Keratinocyte (primary cell): ENCODE results near the gene SPOPL. TPM values are rescaled to one million over a fixed set of nuclear protein-coding genes. Genes with fewer than 3 reads are reported as not detected.

Source experiments
- DNase-seq: peaks from one replicate; pipeline ENCODE4 v3.0.0-alpha.2; 2011; ENCODE audit warnings: low read depth, missing footprints, low spot score
- FAIRE-seq: peaks from 2 replicates; lab custom pipeline; 2011; peaks lifted over from hg19 to GRCh38; lab: Jason Lieb, UNC
- H2AFZ ChIP-seq: 2 replicates; pipeline ENCODE4 v1.6.0; 2012; ENCODE audit warnings: low read length, control low read depth, inconsistent platforms; ENCODE audit not compliant: control insufficient read depth
- H3K27ac ChIP-seq: 2 replicates; pipeline ENCODE4 v1.5.1; 2011; ENCODE audit warnings: low read length; ENCODE audit not compliant: control insufficient read depth, insufficient read depth
- H3K27me3 ChIP-seq: 3 replicates; pipeline ENCODE4 v1.6.0; 2011; ENCODE audit warnings: low read length; ENCODE audit not compliant: control insufficient read depth, insufficient read depth; ENCODE audit errors: extremely low read depth
- H3K36me3 ChIP-seq, 2 experiments: 2 replicates in 1 of 2; 3 replicates in 1 of 2; pipeline ENCODE4 v1.5.1; 2011; ENCODE audit warnings: low read length in 2 of 2, mild to moderate bottlenecking in 1 of 2; ENCODE audit not compliant: control insufficient read depth in 2 of 2, insufficient read depth in 2 of 2; ENCODE audit errors: extremely low read depth in 1 of 2
- H3K4me1 ChIP-seq: 3 replicates; pipeline ENCODE4 v1.5.1; 2011; ENCODE audit warnings: low read length; ENCODE audit not compliant: control insufficient read depth, insufficient read depth; ENCODE audit errors: extremely low read depth
- H3K4me2 ChIP-seq: 3 replicates; pipeline ENCODE4 v1.6.0; 2011; ENCODE audit warnings: low read depth, low read length; ENCODE audit not compliant: control insufficient read depth, insufficient read depth; ENCODE audit errors: extremely low read depth
- H3K4me3 ChIP-seq, 3 experiments: fragments of 200-600 bp in 1 of 3; sonication (generic) in 1 of 3; 2 replicates in 2 of 3; 3 replicates in 1 of 3; pipeline ENCODE4 v1.5.1; 2011 to 2016; ENCODE audit warnings: low read length in 3 of 3, mild to moderate bottlenecking in 3 of 3, control low read depth in 2 of 3, inconsistent platforms in 1 of 3, low read depth in 1 of 3, mixed read lengths in 1 of 3, mixed run types in 1 of 3, moderate library complexity in 1 of 3; ENCODE audit not compliant: control insufficient read depth in 2 of 3, insufficient read depth in 2 of 3; ENCODE audit errors: extremely low read depth in 1 of 3
- H3K79me2 ChIP-seq: 2 replicates; pipeline ENCODE4 v1.6.0; 2012; ENCODE audit warnings: low read length; ENCODE audit not compliant: control insufficient read depth, insufficient read depth
- H3K9ac ChIP-seq: 3 replicates; pipeline ENCODE4 v1.6.0; 2011; ENCODE audit warnings: low read length; ENCODE audit not compliant: control insufficient read depth, insufficient read depth; ENCODE audit errors: extremely low read depth
- H3K9me1 ChIP-seq: 3 replicates; pipeline ENCODE4 v1.6.0; 2011; ENCODE audit warnings: low read length; ENCODE audit not compliant: control insufficient read depth, insufficient read depth; ENCODE audit errors: extremely low read depth
- H3K9me3 ChIP-seq: 2 replicates; pipeline ENCODE4 v1.5.1; 2012; ENCODE audit warnings: low read depth, low read length; ENCODE audit not compliant: control insufficient read depth
- H4K20me1 ChIP-seq: 3 replicates; pipeline ENCODE4 v1.6.0; 2011; ENCODE audit warnings: low read length; ENCODE audit not compliant: control insufficient read depth, insufficient read depth; ENCODE audit errors: extremely low read depth
- EZH2 ChIP-seq: IDR thresholded peaks from one replicate; pipeline ENCODE4 v1.6.1; 2012; ENCODE audit warnings: inconsistent platforms, mild to moderate bottlenecking, low read length, moderate library complexity
- dilution Hi-C: fragments of 300-500 bp; cut with MboI; formaldehyde crosslinking; loops from one replicate; pipeline ENCODE4 v1.7.0; 2020; ENCODE audit warnings: low sequenced_read_pairs; ENCODE audit not compliant: extremely low pct_ligation_motif_present
- polyA plus RNA-seq, 5 experiments: library from polyadenylated mRNA; depleted of rRNA in 3 of 5; stranded (reverse) in 3 of 5; stranded (forward) in 1 of 5; unstranded in 1 of 5; fragments of >200 nt; gene quantifications; 1 replicate in 1 of 5; 2 replicates in 3 of 5; 3 replicates in 1 of 5; pipeline versions ENCODE4 v1.2.1 to v1.2.3, GENCODE V29; 2011 to 2012; ENCODE audit warnings: missing spikeins in 2 of 5, low read depth in 1 of 5, low replicate concordance in 1 of 5
- TF ChIP-seq, protein P1 (sequence below), 3 experiments: IDR thresholded peaks in 1 of 3; conservative IDR thresholded peaks in 1 of 3; optimal IDR thresholded peaks in 1 of 3; 2 replicates in 2 of 3; 3 replicates in 1 of 3; pipeline versions ENCODE3 to v1.5.1; 2011; ENCODE audit warnings: low read length in 3 of 3, mild to moderate bottlenecking in 3 of 3, moderate library complexity in 2 of 3, control low read depth in 1 of 3, inconsistent platforms in 1 of 3; ENCODE audit not compliant: insufficient read depth in 2 of 3; ENCODE audit errors: extremely low read depth in 1 of 3

The SPOPL gene
- polyA plus RNA-seq, 1 donor (not counting 4 experiments of a cell fraction or from before 2014, with no cell fraction given), result 16.5 TPM

DNA sequence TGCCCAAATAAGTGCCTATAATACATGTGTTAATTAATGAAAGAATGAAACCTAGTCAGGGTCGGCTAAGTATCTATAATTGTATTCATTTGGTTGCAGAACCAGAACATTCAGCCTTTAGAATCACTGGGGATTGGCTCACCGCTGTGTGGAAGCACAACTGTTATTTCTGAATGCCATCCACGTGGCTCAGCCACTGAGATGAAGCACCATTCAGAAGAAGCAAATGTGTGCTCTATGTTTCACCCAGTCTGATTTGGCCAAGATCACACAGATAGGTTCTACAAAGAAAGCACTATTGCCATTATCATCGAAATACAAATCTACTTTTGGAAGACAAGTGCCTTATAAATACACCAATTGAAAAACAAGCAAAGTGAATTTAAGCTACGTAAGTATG lies 30.6 kb upstream of the SPOPL start:
- H3K36me3 ChIP-seq, result no peaks in the 10 kb centered on the region
- no peaks in the 10 kb centered on the region for H3K79me2 ChIP-seq
- dilution Hi-C loops, result no loop called here
- no peak overlapping the region for H3K27ac ChIP-seq
- H3K27me3 ChIP-seq, result no peaks in the 10 kb centered on the region
- H3K9me3 ChIP-seq, result no peaks in the 10 kb centered on the region
- H3K9me1 ChIP-seq, result no peaks in the 10 kb centered on the region
- H3K9ac ChIP-seq, result no peak overlapping the region
- TF ChIP-seq, protein P1, sequence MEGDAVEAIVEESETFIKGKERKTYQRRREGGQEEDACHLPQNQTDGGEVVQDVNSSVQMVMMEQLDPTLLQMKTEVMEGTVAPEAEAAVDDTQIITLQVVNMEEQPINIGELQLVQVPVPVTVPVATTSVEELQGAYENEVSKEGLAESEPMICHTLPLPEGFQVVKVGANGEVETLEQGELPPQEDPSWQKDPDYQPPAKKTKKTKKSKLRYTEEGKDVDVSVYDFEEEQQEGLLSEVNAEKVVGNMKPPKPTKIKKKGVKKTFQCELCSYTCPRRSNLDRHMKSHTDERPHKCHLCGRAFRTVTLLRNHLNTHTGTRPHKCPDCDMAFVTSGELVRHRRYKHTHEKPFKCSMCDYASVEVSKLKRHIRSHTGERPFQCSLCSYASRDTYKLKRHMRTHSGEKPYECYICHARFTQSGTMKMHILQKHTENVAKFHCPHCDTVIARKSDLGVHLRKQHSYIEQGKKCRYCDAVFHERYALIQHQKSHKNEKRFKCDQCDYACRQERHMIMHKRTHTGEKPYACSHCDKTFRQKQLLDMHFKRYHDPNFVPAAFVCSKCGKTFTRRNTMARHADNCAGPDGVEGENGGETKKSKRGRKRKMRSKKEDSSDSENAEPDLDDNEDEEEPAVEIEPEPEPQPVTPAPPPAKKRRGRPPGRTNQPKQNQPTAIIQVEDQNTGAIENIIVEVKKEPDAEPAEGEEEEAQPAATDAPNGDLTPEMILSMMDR (optimal IDR thresholded peaks at IDR 0.05 in 1 of 3, IDR thresholded peaks at IDR 0.05 in 1 of 3, conservative IDR thresholded peaks at IDR 0.05 in 1 of 3; ENCODE audit: extremely low read depth in 1 of 3, insufficient read depth in 2 of 3, low read length in 3 of 3), result no peak
- TF ChIP-seq EZH2, result no peak
- H3K4me2 ChIP-seq, result no peak overlapping the region
- H3K4me1 ChIP-seq, result peaks cover 13% of the 10 kb centered on the region
- H2AFZ ChIP-seq, result no peak overlapping the region
- H3K4me3 ChIP-seq, result no peak overlapping the region
- H4K20me1 ChIP-seq, result no peaks in the 10 kb centered on the region
- DNase-seq (no peak), FAIRE-seq (no peak)

GRCh38 chr2:138474100-138474825 lies 27.3 kb upstream of the SPOPL start:
- FAIRE-seq (no peak), DNase-seq (no peak)
- Histone ChIP-seq H3K9me3 (no peaks in the 10 kb centered on the region), H3K9me1 (no peaks in the 10 kb centered on the region), H3K79me2 (no peaks in the 10 kb centered on the region), H3K27me3 (no peaks in the 10 kb centered on the region), H4K20me1 (no peaks in the 10 kb centered on the region), H3K27ac (no peak overlapping the region), H3K9ac (no peak overlapping the region), H3K36me3 (no peaks in the 10 kb centered on the region), H3K4me2 (no peak overlapping the region), H3K4me1 (peaks cover 18% of the 10 kb centered on the region), H3K4me3 (no peak overlapping the region), H2AFZ (no peak overlapping the region)
- TF ChIP-seq, protein P1 (optimal IDR thresholded peaks at IDR 0.05 in 1 of 3, IDR thresholded peaks at IDR 0.05 in 1 of 3, conservative IDR thresholded peaks at IDR 0.05 in 1 of 3; ENCODE audit: extremely low read depth in 1 of 3, insufficient read depth in 2 of 3, low read length in 3 of 3), result no peak
- TF ChIP-seq EZH2, result no peak
- dilution Hi-C loops, result no loop called here
